CD4-positive, alpha-beta T cell (primary cell): Measurements from ENCODE around the gene VSIG10L2. TPM values are rescaled to one million over a fixed set of nuclear protein-coding genes. Genes with fewer than 3 reads are reported as not detected.

Experiments
- ATAC-seq: fragments of 200-7000 bp; cut with Tn5 transposase; one replicate; pipeline ENCODE4 v1.10.0; 2022; ENCODE audit warnings: mild to moderate bottlenecking; ENCODE audit not compliant: poor library complexity
- CTCF ChIA-PET: fragments of 350-600 bp; sonication (Branson Sonifier 250); formaldehyde crosslinking; loops from one replicate; lab custom pipeline; 2021; ENCODE audit warnings: antibody characterized with exemption, inconsistent platforms; lab: Charles Lee
- POLR2A ChIA-PET: fragments of 350-600 bp; sonication (Branson Sonifier 250); formaldehyde crosslinking; loops from one replicate; lab custom pipeline; 2021; ENCODE audit warnings: antibody characterized with exemption, inconsistent platforms; lab: Charles Lee
- DNase-seq, 14 experiments: peaks; one replicate each; pipeline ENCODE4 v3.0.0-alpha.2; 2013 to 2020; ENCODE audit warnings: mixed read lengths in 2 of 14
- H3K27ac ChIP-seq, 2 donors: one replicate each; pipeline versions ENCODE4 v1.5.1 to v1.7.0; 2013; ENCODE audit warnings: low read length in 2 of 2, low read depth in 1 of 2, mild to moderate bottlenecking in 1 of 2
- H3K27me3 ChIP-seq, 2 experiments: 1 replicate in 1 of 2; 2 replicates in 1 of 2; pipeline versions ENCODE4 v1.6.1 to v1.7.0; 2013; ENCODE audit warnings: low read length in 2 of 2, control low read depth in 1 of 2, mild to moderate bottlenecking in 1 of 2, moderate library complexity in 1 of 2; ENCODE audit not compliant: insufficient read depth in 2 of 2, control insufficient read depth in 1 of 2
- H3K36me3 ChIP-seq: one replicate; pipeline ENCODE4 v1.6.1; 2013; ENCODE audit warnings: low read length, control low read depth; ENCODE audit not compliant: insufficient read depth
- H3K4me1 ChIP-seq: one replicate; pipeline ENCODE4 v1.6.1; 2013; ENCODE audit warnings: low read length, control low read depth; ENCODE audit not compliant: insufficient read depth
- H3K4me3 ChIP-seq: one replicate; pipeline ENCODE4 v1.5.1; 2013; ENCODE audit warnings: mild to moderate bottlenecking, low read length, moderate library complexity
- H3K9me3 ChIP-seq, 2 experiments: 1 replicate in 1 of 2; 2 replicates in 1 of 2; pipeline versions ENCODE4 v1.6.1 to v1.7.0; 2013; ENCODE audit warnings: low read length in 2 of 2, mild to moderate bottlenecking in 2 of 2, control low read depth in 1 of 2, moderate library complexity in 1 of 2; ENCODE audit not compliant: control insufficient read depth in 1 of 2, insufficient read depth in 1 of 2
- H3K27ac Mint-ChIP-seq: one replicate; pipeline ENCODE4 v1.8.0; 2020; ENCODE audit warnings: mixed read lengths
- H3K27me3 Mint-ChIP-seq: one replicate; pipeline ENCODE4 v1.8.0; 2021; ENCODE audit warnings: mixed read lengths
- H3K36me3 Mint-ChIP-seq: one replicate; pipeline ENCODE4 v1.8.0; 2021; ENCODE audit warnings: low read depth, mixed read lengths
- H3K4me1 Mint-ChIP-seq: one replicate; pipeline ENCODE4 v1.8.0; 2021; ENCODE audit warnings: low read depth, mixed read lengths
- H3K4me3 Mint-ChIP-seq: one replicate; pipeline ENCODE4 v1.8.0; 2020; ENCODE audit warnings: mild to moderate bottlenecking, mixed read lengths
- H3K9me3 Mint-ChIP-seq: one replicate; pipeline ENCODE4 v1.8.0; 2020; ENCODE audit warnings: mixed read lengths
- CTCF ChIP-seq: fragments of 200-600 bp; IDR thresholded peaks from one replicate; pipeline ENCODE4 v1.8.0; 2022; ENCODE audit warnings: antibody characterized with exemption, mild to moderate bottlenecking
- intact Hi-C, 2 experiments: fragments of 100-400 bp; cut with DNase I in 1 of 2; cut with micrococcal nuclease in 1 of 2; formaldehyde crosslinking; loops; one replicate each; pipeline versions ENCODE4 v1.15.1 to v1.9.0; 2023 to 2025; cut with DNase I, micrococcal nuclease
- total RNA-seq, 174 experiments: library from RNA in 2 of 174; stranded (reverse) in 2 of 174; gene quantifications; one replicate each; pipeline ENCODE4 v1.2.3 and lab custom pipeline; 2021 to 2026

Gene VSIG10L2
- total RNA-seq, 2 experiments from 2014 or later = not detected

- Mint-ChIP-seq H3K9me3 (no peaks in the 10 kb centered on the region), H3K27ac (no peak overlapping the region), H3K27me3 (no peaks in the 10 kb centered on the region), H3K4me1 (no peaks in the 10 kb centered on the region), H3K36me3 (no peaks in the 10 kb centered on the region), H3K4me3 (no peak overlapping the region)
- Histone ChIP-seq H3K4me1 (no peaks in the 10 kb centered on the region), H3K36me3 (no peaks in the 10 kb centered on the region), H3K9me3 (no peaks in the 10 kb centered on the region), H3K27ac (no peak overlapping the region), H3K27me3 (no peaks in the 10 kb centered on the region), H3K4me3 (no peak overlapping the region)
- POLR2A ChIA-PET = no interaction called here
- TF ChIP-seq CTCF = no peak
- no peak for ATAC-seq
- no peak for DNase-seq
- intact Hi-C loops = no loop called here
- CTCF ChIA-PET = no interaction called here
Measured at GRCh38 chr11:125968354-125968753, 22.5 kb downstream of the VSIG10L2 start.

- ATAC-seq = no peak
- POLR2A ChIA-PET = no interaction called here
- TF ChIP-seq CTCF = no peak
- H3K9me3 Mint-ChIP-seq = no peaks in the 10 kb centered on the region
- Histone ChIP-seq H3K27me3 (no peaks in the 10 kb centered on the region), H3K4me1 (no peaks in the 10 kb centered on the region), H3K9me3 (no peaks in the 10 kb centered on the region), H3K4me3 (no peak overlapping the region), H3K27ac (no peak overlapping the region), H3K36me3 (no peaks in the 10 kb centered on the region)
- no peaks in the 10 kb centered on the region for H3K27me3 Mint-ChIP-seq
- CTCF ChIA-PET = no interaction called here
- no peaks in the 10 kb centered on the region for H3K36me3 Mint-ChIP-seq
- intact Hi-C loops = no loop called here
- H3K4me1 Mint-ChIP-seq = no peaks in the 10 kb centered on the region
- no peak overlapping the region for H3K27ac Mint-ChIP-seq
- no peak overlapping the region for H3K4me3 Mint-ChIP-seq
- DNase-seq = no peak
Measured at GRCh38 chr11:125971618-125972017, 25.8 kb downstream of the VSIG10L2 start.

GRCh38 chr11:125974284-125974683, 28.4 kb downstream of the VSIG10L2 start:
- H3K4me1 ChIP-seq = no peaks in the 10 kb centered on the region
- DNase-seq (no peak), ATAC-seq (no peak)
- no peaks in the 10 kb centered on the region for H3K27me3 ChIP-seq
- no peak overlapping the region for H3K27ac Mint-ChIP-seq
- no peak overlapping the region for H3K4me3 ChIP-seq
- intact Hi-C loops = no loop called here
- no peaks in the 10 kb centered on the region for H3K9me3 ChIP-seq
- H3K4me3 Mint-ChIP-seq = no peak overlapping the region
- H3K36me3 ChIP-seq = no peaks in the 10 kb centered on the region
- H3K27me3 Mint-ChIP-seq = no peaks in the 10 kb centered on the region
- ChIA-PET CTCF (no interaction called here), POLR2A (no interaction called here)
- no peak for TF ChIP-seq CTCF
- no peak overlapping the region for H3K27ac ChIP-seq
- no peaks in the 10 kb centered on the region for H3K4me1 Mint-ChIP-seq
- H3K36me3 Mint-ChIP-seq = no peaks in the 10 kb centered on the region
- no peaks in the 10 kb centered on the region for H3K9me3 Mint-ChIP-seq
